Measurements from ENCODE around the gene UBASH3A. TPM values are rescaled to one million over a fixed set of nuclear protein-coding genes. Genes with fewer than 3 reads are reported as not detected.

UBASH3A gene
- total RNA-seq, 4 donors from 2014 or later, result 3.9 to 14.0 (median 5.3) TPM

DNA sequence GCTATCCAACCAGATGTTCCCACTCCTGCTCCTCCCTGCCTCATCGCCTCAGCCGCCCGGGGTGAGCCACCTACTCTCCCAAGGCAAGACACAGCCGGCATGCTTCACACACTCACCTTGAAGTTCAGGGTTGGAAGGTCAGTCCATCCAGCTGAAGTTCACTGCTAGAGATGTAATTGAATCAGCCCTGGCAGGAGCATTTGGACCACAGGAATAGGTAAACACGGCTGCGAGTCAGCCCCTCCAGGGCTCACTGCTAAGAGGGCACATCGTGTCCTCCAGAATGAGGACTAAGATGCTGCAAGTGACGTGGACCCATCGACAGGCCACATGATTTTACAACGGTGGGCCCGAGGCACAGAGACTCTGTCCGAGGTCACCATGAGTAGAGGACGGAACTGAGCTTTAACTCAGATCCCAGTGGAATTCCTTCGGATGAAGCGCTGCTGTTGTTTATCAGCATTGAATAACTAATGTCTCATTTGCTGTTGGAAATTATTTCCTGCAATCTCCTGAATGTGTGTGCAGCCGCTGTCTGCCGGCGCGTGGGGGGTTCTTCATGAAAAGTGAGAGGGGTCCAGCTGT is 50.4 kb downstream of the UBASH3A start:
- Histone ChIP-seq H3K27me3 (no peaks in the 10 kb centered on the region), H3K4me1 (peaks cover 0 to 25% (median 1%) of the 10 kb centered on the region in 4 donors), H3K4me3 (no peak overlapping the region), H3K9me3 (no peaks in the 10 kb centered on the region), H3K36me3 (no peaks in the 10 kb centered on the region), H3K27ac (peak overlapping the region in 1 of 4 donors; percentile 27)
- TF ChIP-seq, protein P1, sequence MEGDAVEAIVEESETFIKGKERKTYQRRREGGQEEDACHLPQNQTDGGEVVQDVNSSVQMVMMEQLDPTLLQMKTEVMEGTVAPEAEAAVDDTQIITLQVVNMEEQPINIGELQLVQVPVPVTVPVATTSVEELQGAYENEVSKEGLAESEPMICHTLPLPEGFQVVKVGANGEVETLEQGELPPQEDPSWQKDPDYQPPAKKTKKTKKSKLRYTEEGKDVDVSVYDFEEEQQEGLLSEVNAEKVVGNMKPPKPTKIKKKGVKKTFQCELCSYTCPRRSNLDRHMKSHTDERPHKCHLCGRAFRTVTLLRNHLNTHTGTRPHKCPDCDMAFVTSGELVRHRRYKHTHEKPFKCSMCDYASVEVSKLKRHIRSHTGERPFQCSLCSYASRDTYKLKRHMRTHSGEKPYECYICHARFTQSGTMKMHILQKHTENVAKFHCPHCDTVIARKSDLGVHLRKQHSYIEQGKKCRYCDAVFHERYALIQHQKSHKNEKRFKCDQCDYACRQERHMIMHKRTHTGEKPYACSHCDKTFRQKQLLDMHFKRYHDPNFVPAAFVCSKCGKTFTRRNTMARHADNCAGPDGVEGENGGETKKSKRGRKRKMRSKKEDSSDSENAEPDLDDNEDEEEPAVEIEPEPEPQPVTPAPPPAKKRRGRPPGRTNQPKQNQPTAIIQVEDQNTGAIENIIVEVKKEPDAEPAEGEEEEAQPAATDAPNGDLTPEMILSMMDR (IDR thresholded peaks at IDR 0.05), result no peak
- TF ChIP-seq POLR2A (IDR thresholded peaks at IDR 0.05), result no peak
- DNase-seq, result peak in 1 of 3 donors; percentile 54

DNA sequence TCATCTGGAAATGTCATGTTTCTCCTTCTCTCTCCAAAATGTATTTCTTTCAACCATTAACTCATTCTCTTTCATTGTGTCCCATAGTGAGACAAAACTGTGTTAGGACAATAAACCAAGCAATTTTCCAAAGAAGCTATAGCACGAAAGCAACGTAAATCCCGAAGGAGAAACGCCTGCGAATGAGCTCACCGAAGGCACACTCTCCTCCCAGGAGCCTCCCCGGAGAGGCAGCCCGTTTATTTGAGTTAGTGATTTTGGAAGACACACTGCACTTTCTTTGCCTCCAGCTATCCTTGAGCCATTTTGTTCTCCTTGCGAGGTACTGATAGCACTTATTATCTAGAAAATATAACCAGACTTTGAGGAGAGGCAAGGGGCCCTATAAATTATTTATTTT is 51.1 kb downstream of the UBASH3A start:
- peaks cover 0 to 28% (median 2%) of the 10 kb centered on the region in 4 donors for H3K4me1 ChIP-seq

DNA sequence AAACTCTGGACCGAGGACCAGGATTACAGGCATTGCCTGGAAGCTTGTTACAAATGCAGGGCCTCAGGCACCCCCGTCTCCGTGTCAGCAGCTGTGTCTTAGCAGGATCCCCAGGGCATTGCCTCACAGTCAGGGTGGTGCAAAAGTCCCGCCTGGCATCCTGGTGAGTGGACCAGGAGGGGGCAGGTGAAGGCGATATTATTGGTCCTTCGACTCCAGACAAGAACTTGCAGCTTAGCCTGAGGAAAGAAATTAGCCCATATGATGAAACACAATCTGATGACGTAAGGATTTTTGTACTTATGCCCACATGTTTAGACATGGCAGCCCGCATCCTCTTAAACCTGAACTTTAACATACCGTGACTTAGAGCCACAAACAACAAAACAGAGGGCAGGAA is 51.5 kb downstream of the UBASH3A start:
- peak in 2 of 3 donors; percentile 42 to 43 for DNase-seq
- peaks cover 0 to 31% (median 4%) of the 10 kb centered on the region in 4 donors for H3K4me1 ChIP-seq

More for the DNA sequence above, 51.1 kb downstream of the UBASH3A start:
- no peak overlapping the region for H3K27ac ChIP-seq
- no peaks in the 10 kb centered on the region for H3K9me3 ChIP-seq
- TF ChIP-seq, protein P1 (IDR thresholded peaks at IDR 0.05), result no peak
- no peak for TF ChIP-seq POLR2A (IDR thresholded peaks at IDR 0.05)
- no peaks in the 10 kb centered on the region for H3K27me3 ChIP-seq
- H3K4me3 ChIP-seq, result no peak overlapping the region
- no peaks in the 10 kb centered on the region for H3K36me3 ChIP-seq
- peak in 1 of 3 donors; percentile 15 for DNase-seq

DNA sequence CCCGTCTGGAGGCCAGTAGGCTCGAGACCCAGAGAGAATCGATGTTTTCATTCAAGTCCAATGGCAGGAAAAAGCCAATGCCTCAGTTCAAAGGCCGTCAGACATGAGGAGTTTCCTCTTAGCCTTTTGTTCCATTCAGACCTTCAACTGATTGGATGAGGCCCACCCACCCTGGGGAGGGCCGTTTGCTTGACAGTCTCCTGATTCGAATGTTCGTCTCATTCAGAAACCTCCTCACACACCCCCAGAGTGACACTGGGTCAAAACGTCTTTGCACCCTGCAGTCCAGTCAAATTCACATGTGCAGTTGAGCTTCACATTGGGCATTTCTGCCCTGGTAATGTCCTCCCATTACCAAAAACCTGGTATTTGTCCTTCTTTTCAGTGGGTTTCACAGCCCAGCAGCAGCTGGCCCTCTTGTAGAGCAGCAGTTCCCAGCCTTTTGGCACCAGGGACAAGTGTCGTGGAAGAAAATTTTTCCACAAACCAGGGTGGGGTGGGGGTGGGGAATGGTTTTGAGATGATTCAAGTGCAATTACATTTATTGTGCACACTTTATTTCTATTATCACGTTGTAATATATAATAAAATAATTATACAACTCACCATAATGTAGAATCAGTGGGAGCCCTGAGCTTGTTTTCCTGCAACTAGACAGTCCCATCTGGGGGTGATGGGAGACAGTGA is 52.2 kb downstream of the UBASH3A start:
- H3K27ac ChIP-seq, result peak overlapping the region in 3 of 4 donors; percentile 53 to 94 (median 94)
- H3K9me3 ChIP-seq, result no peaks in the 10 kb centered on the region
- H3K36me3 ChIP-seq, result no peaks in the 10 kb centered on the region
- H3K4me3 ChIP-seq, result no peak overlapping the region
- peaks cover 0 to 38% (median 7%) of the 10 kb centered on the region in 4 donors for H3K4me1 ChIP-seq
- peak in 2 of 3 donors; percentile 51 to 54 for DNase-seq
- no peak for TF ChIP-seq POLR2A (IDR thresholded peaks at IDR 0.05)
- TF ChIP-seq, protein P1 (IDR thresholded peaks at IDR 0.05), result peak in 1 of 6 experiments; percentile 8
- H3K27me3 ChIP-seq, result no peaks in the 10 kb centered on the region

More for the DNA sequence above, 51.5 kb downstream of the UBASH3A start:
- Histone ChIP-seq H3K9me3 (no peaks in the 10 kb centered on the region), H3K4me3 (no peak overlapping the region), H3K27me3 (no peaks in the 10 kb centered on the region), H3K36me3 (no peaks in the 10 kb centered on the region), H3K27ac (peak overlapping the region in 2 of 4 donors; percentile 94)
- TF ChIP-seq, protein P1 (IDR thresholded peaks at IDR 0.05), result no peak

DNA sequence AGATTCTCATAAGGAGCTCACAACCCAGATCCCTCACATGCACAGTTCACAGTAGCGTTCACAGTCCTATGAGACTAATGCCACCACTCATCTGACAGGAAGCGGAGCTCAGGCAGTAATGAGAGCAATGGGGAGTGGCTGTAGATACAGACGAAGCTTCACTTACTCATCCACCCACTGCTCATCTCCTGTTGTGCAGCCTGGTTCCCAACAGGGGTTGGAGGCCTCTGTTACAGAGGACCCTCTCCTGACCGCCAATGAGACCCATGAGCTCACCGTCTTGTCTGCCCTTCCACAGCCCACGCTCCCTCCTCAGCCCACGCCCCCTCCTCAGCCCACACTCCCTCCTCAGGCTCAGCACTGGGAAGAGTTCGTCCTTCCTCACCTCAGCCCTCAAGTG is 52.8 kb downstream of the UBASH3A start:
- peak overlapping the region in 3 of 4 donors; percentile 53 to 94 (median 94) for H3K27ac ChIP-seq
- peak in 2 of 3 donors; percentile 54 to 82 for DNase-seq
- TF ChIP-seq POLR2A (IDR thresholded peaks at IDR 0.05), result peak; percentile 43 to 72
- TF ChIP-seq, protein P1 (IDR thresholded peaks at IDR 0.05), result no peak
- no peaks in the 10 kb centered on the region for H3K36me3 ChIP-seq
- no peak overlapping the region for H3K4me3 ChIP-seq
- peaks cover 0 to 42% (median 9%) of the 10 kb centered on the region in 4 donors for H3K4me1 ChIP-seq
- no peaks in the 10 kb centered on the region for H3K27me3 ChIP-seq
- H3K9me3 ChIP-seq, result no peaks in the 10 kb centered on the region

Data from Peyer's patch (tissue), 4 donors.